ENCODE measurements around the gene TAF1B.

The TAF1B gene

DNA sequence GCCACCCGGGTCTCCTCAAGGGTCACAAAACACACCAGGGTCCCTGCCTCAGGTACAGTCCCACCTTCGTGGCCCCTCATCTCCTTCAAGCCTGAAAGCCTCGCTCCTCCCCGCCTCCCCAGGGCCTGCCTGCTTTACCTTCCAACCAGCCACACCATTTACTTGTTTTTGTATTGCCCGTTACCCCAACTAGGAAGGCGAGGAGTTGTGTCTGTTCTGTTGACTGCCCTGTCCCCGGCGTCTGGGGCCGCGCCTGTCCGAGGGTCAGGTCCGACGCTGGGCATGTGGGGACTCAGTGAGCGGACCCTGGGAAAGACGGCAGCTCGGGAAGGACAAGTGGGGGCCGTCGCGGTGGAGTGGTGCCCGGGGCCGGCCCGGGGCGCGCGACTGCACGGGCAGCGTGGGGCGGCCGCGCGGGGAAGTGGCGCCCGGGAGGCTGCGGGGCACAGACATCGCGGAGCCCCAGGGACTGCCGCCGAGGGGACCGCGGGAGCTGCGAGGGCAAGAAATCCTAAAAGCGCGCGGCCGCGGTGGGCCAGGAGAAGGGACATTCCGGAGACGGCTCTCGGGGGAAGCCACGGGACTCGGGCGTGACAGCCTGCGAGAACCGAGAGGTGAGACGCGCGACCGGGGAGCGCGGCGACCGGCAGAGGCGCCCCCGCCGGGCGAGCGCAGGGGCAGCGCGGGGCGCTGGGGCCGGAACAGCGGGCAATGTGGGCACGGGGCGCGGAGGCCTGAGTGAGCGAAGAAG, 107.4 kb downstream of the TAF1B start:
- no CpG with 5 or more reads among the region's 76 CpGs for WGBS (ENCODE audit: insufficient coverage, insufficient read length)
- Histone ChIP-seq H3K4me1 (ENCODE audit: control insufficient read depth, insufficient read depth, low read length) (0 out of 2 replicates have a peak, but pooled peaks cover 2% of the 10 kb centered on the region), H3K4me3 (ENCODE audit: low read length) (peak overlapping the region; percentile 65), H3K9me3 (ENCODE audit: control insufficient read depth, insufficient read depth, low read length) (no peaks in the 10 kb centered on the region), H3K36me3 (ENCODE audit: control insufficient read depth, insufficient read depth, low read length) (no peaks in the 10 kb centered on the region), H3K27me3 (ENCODE audit: control insufficient read depth, insufficient read depth, low read length) (peaks cover 15% of the 10 kb centered on the region), H3K27ac (ENCODE audit: low read length) (no peak overlapping the region)
- DNase-seq (ENCODE audit: low read depth, low spot score), result no peak

- no peaks in the 10 kb centered on the region for H3K9me3 ChIP-seq (ENCODE audit: control insufficient read depth, insufficient read depth, low read length)
- no peak overlapping the region for H3K27ac ChIP-seq (ENCODE audit: low read length)
- no peaks in the 10 kb centered on the region for H3K36me3 ChIP-seq (ENCODE audit: control insufficient read depth, insufficient read depth, low read length)
- peaks cover 15% of the 10 kb centered on the region for H3K27me3 ChIP-seq (ENCODE audit: control insufficient read depth, insufficient read depth, low read length)
- H3K4me1 ChIP-seq (ENCODE audit: control insufficient read depth, insufficient read depth, low read length), result 0 out of 2 replicates have a peak, but pooled peaks cover 2% of the 10 kb centered on the region
- no CpG with 5 or more reads among the region's 47 CpGs for WGBS (ENCODE audit: insufficient coverage, insufficient read length)
- H3K4me3 ChIP-seq (ENCODE audit: low read length), result peak overlapping the region; percentile 65; the same call in 1 of the 2 replicates
- no peak for DNase-seq (ENCODE audit: low read depth, low spot score)
Measured at GRCh38 chr2:9951272-9951521, 107.9 kb downstream of the TAF1B start.

GRCh38 chr2:9951522-9952285, 108.4 kb downstream of the TAF1B start, which contains the start of gene GRHL1:
GRHL1 (plus strand) TSS chr2:9951693; CDS start chr2:9951834, 141 bp downstream.
- peak within 1 kb of the TSS; percentile 85 for H3K4me3 ChIP-seq (ENCODE audit: low read length)
- 0 out of 2 replicates have a peak, but pooled peaks cover 2% of the 10 kb centered on the region for H3K4me1 ChIP-seq (ENCODE audit: control insufficient read depth, insufficient read depth, low read length)
- H3K27me3 ChIP-seq (ENCODE audit: control insufficient read depth, insufficient read depth, low read length), result peaks cover 15% of the 10 kb centered on the region
- WGBS (ENCODE audit: insufficient coverage, insufficient read length), result no CpG with 5 or more reads among the region's 111 CpGs
- no peak within 1 kb of the TSS for H3K27ac ChIP-seq (ENCODE audit: low read length)
- DNase-seq (ENCODE audit: low read depth, low spot score), result peak; percentile 70
- no peaks in the 10 kb centered on the region for H3K36me3 ChIP-seq (ENCODE audit: control insufficient read depth, insufficient read depth, low read length)
- H3K9me3 ChIP-seq (ENCODE audit: control insufficient read depth, insufficient read depth, low read length), result no peaks in the 10 kb centered on the region

DNA sequence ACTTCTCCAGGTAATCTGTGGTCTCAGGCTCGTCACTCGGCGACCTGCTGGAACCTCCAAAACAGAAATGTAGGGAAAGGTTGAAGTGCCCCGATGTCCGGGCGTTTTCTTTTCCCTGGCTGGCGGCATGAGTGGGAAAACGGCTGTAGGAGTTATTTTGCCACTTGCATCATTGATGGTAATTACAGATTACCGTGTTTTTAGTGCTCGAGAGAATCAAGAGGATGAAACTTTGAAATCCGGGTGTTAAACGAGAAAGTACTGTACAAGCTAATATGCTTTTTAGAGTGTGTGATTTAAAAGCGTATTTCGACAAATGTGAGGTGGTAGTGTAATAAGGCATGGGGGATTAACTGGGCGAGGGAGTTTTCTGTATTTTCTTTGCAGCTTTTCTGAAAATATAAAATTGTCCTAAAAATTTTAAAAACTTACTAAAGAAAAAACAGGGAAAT, 109.0 kb downstream of the TAF1B start:
- H3K27me3 ChIP-seq (ENCODE audit: control insufficient read depth, insufficient read depth, low read length), result peaks cover 15% of the 10 kb centered on the region
- H3K4me3 ChIP-seq (ENCODE audit: low read length), result peak overlapping the region; percentile 85; the same call in 1 of the 2 replicates
- H3K4me1 ChIP-seq (ENCODE audit: control insufficient read depth, insufficient read depth, low read length), result 0 out of 2 replicates have a peak, but pooled peaks cover 2% of the 10 kb centered on the region
- WGBS (ENCODE audit: insufficient coverage, insufficient read length), result 100% methylated on average over 2 of the region's 15 CpGs
- H3K27ac ChIP-seq (ENCODE audit: low read length), result no peak overlapping the region
- DNase-seq (ENCODE audit: low read depth, low spot score), result no peak
- H3K9me3 ChIP-seq (ENCODE audit: control insufficient read depth, insufficient read depth, low read length), result no peaks in the 10 kb centered on the region
- no peaks in the 10 kb centered on the region for H3K36me3 ChIP-seq (ENCODE audit: control insufficient read depth, insufficient read depth, low read length)

GRCh38 chr2:9952856-9953503, 109.7 kb downstream of the TAF1B start:
- Histone ChIP-seq H3K4me1 (ENCODE audit: control insufficient read depth, insufficient read depth, low read length) (0 out of 2 replicates have a peak, but pooled peaks cover 2% of the 10 kb centered on the region), H3K36me3 (ENCODE audit: control insufficient read depth, insufficient read depth, low read length) (no peaks in the 10 kb centered on the region), H3K4me3 (ENCODE audit: low read length) (no peak overlapping the region), H3K9me3 (ENCODE audit: control insufficient read depth, insufficient read depth, low read length) (no peaks in the 10 kb centered on the region), H3K27me3 (ENCODE audit: control insufficient read depth, insufficient read depth, low read length) (peaks cover 15% of the 10 kb centered on the region), H3K27ac (ENCODE audit: low read length) (no peak overlapping the region)
- no CpG with 5 or more reads among the region's 8 CpGs for WGBS (ENCODE audit: insufficient coverage, insufficient read length)
- DNase-seq (ENCODE audit: low read depth, low spot score), result no peak

- DNase-seq (ENCODE audit: low read depth, low spot score), result no peak
- Histone ChIP-seq H3K27ac (ENCODE audit: low read length) (no peak overlapping the region), H3K27me3 (ENCODE audit: control insufficient read depth, insufficient read depth, low read length) (peaks cover 15% of the 10 kb centered on the region), H3K36me3 (ENCODE audit: control insufficient read depth, insufficient read depth, low read length) (no peaks in the 10 kb centered on the region), H3K4me3 (ENCODE audit: low read length) (no peak overlapping the region), H3K9me3 (ENCODE audit: control insufficient read depth, insufficient read depth, low read length) (no peaks in the 10 kb centered on the region), H3K4me1 (ENCODE audit: control insufficient read depth, insufficient read depth, low read length) (0 out of 2 replicates have a peak, but pooled peaks cover 2% of the 10 kb centered on the region)
- no CpG with 5 or more reads among the region's 3 CpGs for WGBS (ENCODE audit: insufficient coverage, insufficient read length)
Measured at GRCh38 chr2:9954136-9954535, 110.9 kb downstream of the TAF1B start.

DNA sequence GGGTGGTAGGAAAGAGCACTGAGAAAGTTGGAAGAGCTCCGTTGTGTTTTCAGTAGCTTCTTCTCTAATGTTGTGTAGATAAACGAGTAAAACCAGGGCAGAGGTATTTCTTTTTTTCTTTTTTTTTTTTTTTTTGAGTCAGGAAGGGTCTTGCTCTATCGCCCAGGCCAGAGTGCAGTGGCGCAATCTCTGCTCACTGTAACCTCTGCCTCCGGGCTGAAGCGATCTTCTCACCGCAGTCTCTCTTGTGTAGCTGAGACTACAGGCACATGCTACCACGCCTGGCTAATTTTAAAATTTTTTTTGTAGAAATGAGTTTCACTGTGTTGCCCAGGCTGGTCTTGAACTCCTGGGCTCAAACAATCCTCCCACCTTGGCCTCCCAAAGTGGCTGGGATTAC, 114.8 kb downstream of the TAF1B start:
- DNase-seq (ENCODE audit: low read depth, low spot score), result no peak
- Histone ChIP-seq H3K4me1 (ENCODE audit: control insufficient read depth, insufficient read depth, low read length) (no peaks in the 10 kb centered on the region), H3K9me3 (ENCODE audit: control insufficient read depth, insufficient read depth, low read length) (no peaks in the 10 kb centered on the region), H3K4me3 (ENCODE audit: low read length) (no peak overlapping the region), H3K36me3 (ENCODE audit: control insufficient read depth, insufficient read depth, low read length) (no peaks in the 10 kb centered on the region), H3K27me3 (ENCODE audit: control insufficient read depth, insufficient read depth, low read length) (no peaks in the 10 kb centered on the region; the same call in 1 of the 2 replicates), H3K27ac (ENCODE audit: low read length) (no peak overlapping the region)
- no CpG with 5 or more reads among the region's 8 CpGs for WGBS (ENCODE audit: insufficient coverage, insufficient read length)

GRCh38 chr2:9959262-9959661, 116.0 kb downstream of the TAF1B start:
- H3K4me3 ChIP-seq (ENCODE audit: low read length), result no peak overlapping the region
- H3K36me3 ChIP-seq (ENCODE audit: control insufficient read depth, insufficient read depth, low read length), result no peaks in the 10 kb centered on the region
- no CpG with 5 or more reads among the region's 3 CpGs for WGBS (ENCODE audit: insufficient coverage, insufficient read length)
- no peak overlapping the region for H3K27ac ChIP-seq (ENCODE audit: low read length)
- DNase-seq (ENCODE audit: low read depth, low spot score), result no peak
- H3K4me1 ChIP-seq (ENCODE audit: control insufficient read depth, insufficient read depth, low read length), result no peaks in the 10 kb centered on the region
- no peaks in the 10 kb centered on the region for H3K9me3 ChIP-seq (ENCODE audit: control insufficient read depth, insufficient read depth, low read length)
- no peaks in the 10 kb centered on the region for H3K27me3 ChIP-seq (ENCODE audit: control insufficient read depth, insufficient read depth, low read length)

- H3K27ac ChIP-seq (ENCODE audit: low read length), result no peak overlapping the region
- no peaks in the 10 kb centered on the region; the same call in 1 of the 2 replicates for H3K4me1 ChIP-seq (ENCODE audit: control insufficient read depth, insufficient read depth, low read length)
- no peaks in the 10 kb centered on the region for H3K9me3 ChIP-seq (ENCODE audit: control insufficient read depth, insufficient read depth, low read length)
- no peaks in the 10 kb centered on the region for H3K27me3 ChIP-seq (ENCODE audit: control insufficient read depth, insufficient read depth, low read length)
- DNase-seq (ENCODE audit: low read depth, low spot score), result no peak
- no peaks in the 10 kb centered on the region for H3K36me3 ChIP-seq (ENCODE audit: control insufficient read depth, insufficient read depth, low read length)
- no peak overlapping the region for H3K4me3 ChIP-seq (ENCODE audit: low read length)
- WGBS (ENCODE audit: insufficient coverage, insufficient read length), result no CpG with 5 or more reads among the region's 10 CpGs
Measured at GRCh38 chr2:9961013-9961412, 117.7 kb downstream of the TAF1B start.

DNA sequence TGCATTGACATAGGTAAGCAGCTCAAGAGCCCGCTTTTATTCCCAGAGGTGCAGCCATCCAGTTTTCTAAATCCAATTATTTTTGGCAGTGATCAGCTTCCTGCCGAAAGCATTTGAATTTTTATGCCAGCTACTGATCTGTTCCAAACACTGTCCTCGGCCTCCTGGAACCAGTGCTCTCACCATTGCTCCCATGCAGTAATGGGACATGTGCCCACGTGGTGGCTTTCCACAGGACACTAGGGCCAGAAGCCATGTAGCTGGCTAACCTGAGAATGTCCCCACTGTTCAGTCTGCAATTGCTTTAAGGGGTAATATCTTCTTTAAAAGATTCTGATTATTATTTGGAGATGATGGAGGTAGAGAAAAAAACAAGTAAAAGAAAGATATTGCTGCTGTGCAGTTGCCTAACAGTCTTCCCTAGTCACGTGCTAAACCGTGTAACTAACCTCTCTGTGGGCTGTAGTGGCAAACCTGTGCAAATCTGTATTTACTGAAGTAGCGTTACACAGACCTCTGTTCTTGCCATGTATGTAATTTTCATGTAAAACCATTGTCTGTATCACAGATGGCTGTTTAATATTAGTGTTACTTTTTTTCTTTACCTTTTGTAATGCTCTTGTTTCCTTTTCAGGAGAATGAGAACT, 121.2 kb downstream of the TAF1B start:
- DNase-seq (ENCODE audit: low read depth, low spot score), result no peak
- no peak overlapping the region for H3K27ac ChIP-seq (ENCODE audit: low read length)
- no peaks in the 10 kb centered on the region for H3K27me3 ChIP-seq (ENCODE audit: control insufficient read depth, insufficient read depth, low read length)
- H3K36me3 ChIP-seq (ENCODE audit: control insufficient read depth, insufficient read depth, low read length), result no peaks in the 10 kb centered on the region
- no peaks in the 10 kb centered on the region; the same call in 1 of the 2 replicates for H3K4me1 ChIP-seq (ENCODE audit: control insufficient read depth, insufficient read depth, low read length)
- no peaks in the 10 kb centered on the region for H3K9me3 ChIP-seq (ENCODE audit: control insufficient read depth, insufficient read depth, low read length)
- WGBS (ENCODE audit: insufficient coverage, insufficient read length), result no CpG with 5 or more reads among the region's 7 CpGs
- H3K4me3 ChIP-seq (ENCODE audit: low read length), result no peak overlapping the region

All from iPS DF 6.9 (cell line).